GM10266 (cell line): ENCODE results near the gene GPC3.

Experiments used
- DNase-seq: peaks from one replicate; pipeline ENCODE4 v3.0.0; 2012; ENCODE audit errors: extremely low spot score
- TF ChIP-seq, protein P1 (sequence below): IDR thresholded peaks from 2 replicates; pipeline ENCODE4 v1.5.1; 2012; ENCODE audit warnings: mild to moderate bottlenecking, low read depth; ENCODE audit not compliant: control insufficient read depth, insufficient read depth; ENCODE audit errors: missing control alignments

The GPC3 gene

DNA sequence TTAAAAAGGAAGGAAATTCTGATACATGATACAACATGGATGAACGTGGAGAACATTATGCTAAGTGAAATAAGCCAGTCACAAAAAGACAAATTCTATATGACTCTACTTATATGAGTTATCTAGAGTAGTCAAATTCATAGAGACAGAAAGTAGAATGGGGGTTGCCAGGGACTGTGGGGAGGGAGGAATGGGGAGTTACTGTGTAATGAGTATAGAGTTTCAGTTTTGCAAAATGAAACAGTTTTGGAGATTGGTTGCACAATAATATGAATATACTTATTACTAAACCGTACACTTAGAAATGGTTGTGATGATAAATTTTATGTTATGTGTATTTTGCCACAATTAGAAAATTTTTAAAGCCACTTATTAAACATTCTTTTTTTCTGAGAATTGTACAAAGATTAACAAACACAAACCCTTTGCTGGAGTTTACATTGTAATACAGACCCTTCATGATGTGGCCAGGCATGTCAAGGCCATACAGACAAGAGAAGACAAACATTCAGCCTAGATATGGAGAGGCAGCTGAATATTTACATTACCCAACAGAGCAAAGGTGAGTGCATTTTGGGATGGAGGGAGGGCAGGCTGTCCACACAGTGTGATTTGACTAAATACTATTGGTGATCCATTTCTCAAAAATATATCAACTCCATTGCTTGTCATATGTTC is 21.2 kb upstream of the GPC3 start:
- no peak for DNase-seq
- TF ChIP-seq, protein P1, sequence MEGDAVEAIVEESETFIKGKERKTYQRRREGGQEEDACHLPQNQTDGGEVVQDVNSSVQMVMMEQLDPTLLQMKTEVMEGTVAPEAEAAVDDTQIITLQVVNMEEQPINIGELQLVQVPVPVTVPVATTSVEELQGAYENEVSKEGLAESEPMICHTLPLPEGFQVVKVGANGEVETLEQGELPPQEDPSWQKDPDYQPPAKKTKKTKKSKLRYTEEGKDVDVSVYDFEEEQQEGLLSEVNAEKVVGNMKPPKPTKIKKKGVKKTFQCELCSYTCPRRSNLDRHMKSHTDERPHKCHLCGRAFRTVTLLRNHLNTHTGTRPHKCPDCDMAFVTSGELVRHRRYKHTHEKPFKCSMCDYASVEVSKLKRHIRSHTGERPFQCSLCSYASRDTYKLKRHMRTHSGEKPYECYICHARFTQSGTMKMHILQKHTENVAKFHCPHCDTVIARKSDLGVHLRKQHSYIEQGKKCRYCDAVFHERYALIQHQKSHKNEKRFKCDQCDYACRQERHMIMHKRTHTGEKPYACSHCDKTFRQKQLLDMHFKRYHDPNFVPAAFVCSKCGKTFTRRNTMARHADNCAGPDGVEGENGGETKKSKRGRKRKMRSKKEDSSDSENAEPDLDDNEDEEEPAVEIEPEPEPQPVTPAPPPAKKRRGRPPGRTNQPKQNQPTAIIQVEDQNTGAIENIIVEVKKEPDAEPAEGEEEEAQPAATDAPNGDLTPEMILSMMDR, result no peak

- TF ChIP-seq, protein P1, result no peak
- DNase-seq, result no peak
These were observed 18.7 kb upstream of the GPC3 start for GRCh38 chrX:134004084-134004483.

DNA sequence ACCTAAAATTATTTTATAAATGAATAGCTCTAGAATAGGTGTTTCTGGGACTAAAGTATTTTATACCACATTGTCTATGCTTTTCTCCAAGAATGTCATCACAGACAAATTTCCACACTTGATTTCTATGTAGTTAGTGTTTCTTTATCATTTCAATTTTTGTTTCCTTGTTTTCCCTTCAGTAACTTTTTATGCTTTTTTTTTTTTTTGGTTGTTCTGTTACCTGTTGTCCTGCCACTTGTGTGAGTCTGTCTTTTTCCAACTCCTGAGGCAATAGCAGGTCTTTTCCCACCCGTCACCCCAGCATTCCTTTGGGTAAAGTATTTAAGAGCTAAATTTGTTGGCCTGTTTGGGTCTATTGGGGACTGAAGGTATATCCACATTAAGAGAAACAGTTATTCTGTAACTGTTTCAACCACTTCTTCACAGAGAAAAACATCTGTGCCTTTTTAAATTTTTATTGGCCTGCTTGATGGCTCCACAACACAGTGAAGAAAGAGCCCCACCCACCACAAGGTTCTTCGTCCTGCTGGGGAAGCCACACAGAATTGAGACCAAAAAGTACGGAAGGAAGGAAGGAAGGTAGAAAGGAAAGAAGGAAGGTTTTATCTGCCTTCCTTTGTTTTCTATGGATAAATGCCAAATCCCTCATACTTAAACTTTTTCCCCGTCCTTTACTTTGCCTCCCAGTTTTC is 17.7 kb upstream of the GPC3 start:
- TF ChIP-seq, protein P1, result no peak
- DNase-seq, result no peak

- no peak for DNase-seq
- TF ChIP-seq, protein P1, result no peak
These were observed 15.2 kb upstream of the GPC3 start for GRCh38 chrX:134000260-134001245.

DNA sequence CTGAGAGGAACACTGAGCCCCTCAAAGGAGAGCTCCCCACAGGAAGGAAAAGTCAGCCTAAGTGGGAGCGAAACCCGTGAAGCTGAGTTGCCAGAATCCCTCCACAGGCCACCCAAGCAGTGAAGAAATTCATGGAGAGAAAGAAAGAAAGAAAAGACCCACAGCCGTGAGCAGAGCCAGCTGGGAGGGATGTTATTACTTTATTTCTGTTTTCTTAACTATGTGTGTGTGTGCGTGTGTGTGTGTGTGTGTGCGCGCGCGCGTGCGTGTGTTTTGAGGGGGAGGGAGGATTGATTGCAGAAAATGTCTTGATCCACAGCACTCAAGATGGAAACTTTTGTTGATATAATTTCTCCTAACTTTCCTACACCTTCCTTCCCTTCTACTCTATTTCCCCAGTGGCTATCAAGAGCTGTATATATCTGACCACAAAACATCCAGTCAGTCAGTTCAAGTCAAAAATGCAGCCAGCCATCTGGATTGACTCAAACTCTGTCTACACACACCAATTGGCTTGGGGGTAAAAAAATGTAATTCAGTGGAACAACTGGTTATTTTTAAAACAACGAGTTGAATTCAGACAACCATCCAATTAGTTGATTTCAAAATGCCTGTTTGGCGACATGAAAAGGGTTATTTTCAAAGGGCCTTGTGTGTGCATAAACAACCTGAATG is 13.8 kb upstream of the GPC3 start:
- no peak for DNase-seq

GRCh38 chrX:133995759-133996158 is 10.4 kb upstream of the GPC3 start:
- DNase-seq, result no peak
- TF ChIP-seq, protein P1, result no peak

More for the DNA sequence above, 13.8 kb upstream of the GPC3 start:
- TF ChIP-seq, protein P1, result no peak
